Stimulated activated memory B cell treated with anti-CD40 and anti-IgM and Interleukin-4, amounts not matched to agents 10 μg/mL and 1 μg/mL and 100 μg/mL, for 72 hours (primary cell): ENCODE measurements around the gene MDFIC2.
"Not testable (repeated sequence)": the region's sequence is repeated elsewhere in the genome, so short reads cannot be mapped to it uniquely, and the experiment has no call there.

Experiments used
- ATAC-seq: fragments of 150-1000 bp; cut with Tn5 transposase; 2 replicates; pipeline ENCODE4 v1.10.0; 2021
- H3K27ac Mint-ChIP-seq: one replicate; pipeline ENCODE4 v1.8.0; 2022; ENCODE audit warnings: mild to moderate bottlenecking, mixed read lengths
- H3K27me3 Mint-ChIP-seq: one replicate; pipeline ENCODE4 v1.8.0; 2022; ENCODE audit warnings: mixed read lengths
- H3K36me3 Mint-ChIP-seq: one replicate; pipeline ENCODE4 v1.8.0; 2022; ENCODE audit warnings: mixed read lengths
- H3K4me1 Mint-ChIP-seq: one replicate; pipeline ENCODE4 v1.8.0; 2022; ENCODE audit warnings: mixed read lengths
- H3K4me3 Mint-ChIP-seq: one replicate; pipeline ENCODE4 v1.8.0; 2022; ENCODE audit warnings: mild to moderate bottlenecking, moderate library complexity, mixed read lengths
- H3K9me3 Mint-ChIP-seq: one replicate; pipeline ENCODE4 v1.8.0; 2022; ENCODE audit warnings: mixed read lengths

Gene MDFIC2

DNA sequence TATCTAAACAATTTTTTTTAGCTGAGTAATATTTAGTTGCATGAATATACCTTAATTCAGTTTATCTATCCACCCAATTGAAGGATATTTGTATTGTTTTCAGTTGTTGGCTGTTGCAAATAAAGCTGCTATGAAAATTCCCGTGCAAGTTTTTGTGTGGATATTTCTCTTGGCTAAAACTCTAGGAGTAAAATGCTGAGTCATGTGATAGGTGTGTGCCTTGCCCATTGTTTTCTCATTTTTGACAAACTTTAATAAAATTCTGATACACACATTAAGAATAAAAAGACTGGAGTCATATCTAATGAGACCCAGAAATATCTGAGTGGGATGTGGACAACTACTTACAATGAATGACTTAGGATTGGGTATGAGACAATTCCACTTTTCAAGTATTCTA lies 78.6 kb downstream of the MDFIC2 start:
- no peaks in the 10 kb centered on the region for H3K4me1 Mint-ChIP-seq
- H3K4me3 Mint-ChIP-seq: no peak overlapping the region
- no peak overlapping the region for H3K27ac Mint-ChIP-seq
- H3K27me3 Mint-ChIP-seq: no peaks in the 10 kb centered on the region
- H3K9me3 Mint-ChIP-seq: no peaks in the 10 kb centered on the region
- H3K36me3 Mint-ChIP-seq: no peaks in the 10 kb centered on the region
- ATAC-seq: no peak

DNA sequence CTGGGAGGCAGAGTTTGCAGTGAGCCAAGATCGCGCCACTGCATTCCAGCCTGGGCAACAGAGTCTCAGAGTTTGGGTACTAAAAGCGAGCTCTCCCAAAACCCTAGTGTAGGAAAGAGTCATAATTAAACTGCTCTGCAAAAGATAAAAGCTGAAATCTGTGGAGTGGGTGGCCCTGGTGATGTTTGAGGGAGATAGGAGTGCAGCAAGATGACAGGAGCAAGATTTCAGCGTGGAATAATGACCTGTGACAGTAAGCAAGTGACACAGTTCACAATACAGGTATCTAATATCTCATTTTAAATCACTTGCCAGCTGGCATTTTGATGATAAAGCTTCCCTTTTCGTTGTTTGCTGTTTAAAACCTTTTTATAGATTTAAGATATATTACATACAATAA lies 79.3 kb downstream of the MDFIC2 start:
- H3K9me3 Mint-ChIP-seq: no peaks in the 10 kb centered on the region
- H3K27me3 Mint-ChIP-seq: no peaks in the 10 kb centered on the region
- ATAC-seq: no peak
- H3K4me1 Mint-ChIP-seq: no peaks in the 10 kb centered on the region
- H3K4me3 Mint-ChIP-seq: no peak overlapping the region
- H3K27ac Mint-ChIP-seq: no peak overlapping the region
- H3K36me3 Mint-ChIP-seq: no peaks in the 10 kb centered on the region

DNA sequence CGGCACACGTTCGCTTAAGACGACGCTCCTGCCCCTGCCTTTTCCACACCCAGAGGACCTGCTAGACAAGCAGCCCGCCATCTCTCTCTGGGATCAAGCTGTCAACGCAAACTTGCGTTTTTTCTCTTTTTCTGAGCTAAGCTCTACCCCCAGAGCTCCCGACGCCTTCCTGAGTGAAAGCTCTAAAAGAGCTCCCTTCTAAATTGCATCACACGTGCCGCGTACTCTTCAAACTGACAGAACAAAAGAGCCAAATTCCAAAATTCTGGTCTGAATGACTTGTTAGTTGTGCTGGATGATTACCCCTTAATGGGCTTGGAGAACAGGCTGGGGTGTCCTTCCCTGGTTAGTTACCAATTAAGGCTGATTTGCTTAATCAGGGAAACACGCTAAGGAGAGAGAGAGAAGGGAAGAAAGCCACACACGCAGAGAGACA lies 81.2 kb downstream of the MDFIC2 start:
- no peak for ATAC-seq
- Mint-ChIP-seq H3K27ac (no peak overlapping the region), H3K4me1 (no peaks in the 10 kb centered on the region), H3K36me3 (no peaks in the 10 kb centered on the region), H3K9me3 (no peaks in the 10 kb centered on the region), H3K27me3 (no peaks in the 10 kb centered on the region), H3K4me3 (no peak overlapping the region)

DNA sequence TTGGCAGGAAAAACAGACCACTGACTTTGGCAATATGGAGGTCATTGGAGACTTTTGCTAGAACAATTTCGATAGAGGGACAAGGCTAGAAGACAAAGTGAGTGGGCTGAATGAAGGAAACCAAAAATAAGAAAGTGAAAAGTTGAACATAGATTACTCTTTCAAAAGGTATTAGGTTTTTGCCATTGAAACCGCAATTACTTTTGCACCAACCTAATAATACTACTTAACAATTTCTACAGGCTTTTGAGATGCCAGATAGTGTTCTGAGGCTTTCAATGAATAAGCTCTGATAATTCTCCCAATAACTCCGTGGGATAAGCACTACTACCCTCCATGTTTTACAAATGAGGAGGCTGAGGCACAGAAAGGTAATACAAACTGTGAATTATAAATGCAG lies 85.0 kb downstream of the MDFIC2 start:
- H3K4me3 Mint-ChIP-seq: no peak overlapping the region
- no peaks in the 10 kb centered on the region for H3K4me1 Mint-ChIP-seq
- H3K36me3 Mint-ChIP-seq: no peaks in the 10 kb centered on the region
- H3K9me3 Mint-ChIP-seq: no peaks in the 10 kb centered on the region
- no peak for ATAC-seq
- H3K27ac Mint-ChIP-seq: no peak overlapping the region
- H3K27me3 Mint-ChIP-seq: no peaks in the 10 kb centered on the region

DNA sequence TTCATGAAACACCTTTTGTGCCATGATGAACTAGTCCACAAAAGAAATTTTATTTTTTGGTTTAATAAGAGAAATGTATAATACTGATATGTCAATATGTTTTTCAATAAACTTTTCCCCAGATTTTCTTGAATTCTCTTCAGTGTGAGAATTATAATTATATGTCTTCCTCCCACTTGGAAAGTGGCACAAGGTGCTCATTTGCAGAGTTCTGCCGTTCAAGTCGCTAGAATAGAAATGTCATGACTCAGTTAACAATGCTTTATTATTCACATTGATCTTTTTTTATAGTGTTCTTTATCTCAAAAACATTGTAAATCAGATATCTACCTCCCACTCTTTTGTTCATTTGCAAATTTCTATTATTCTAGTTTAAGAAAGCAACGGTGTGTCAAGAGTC lies 87.3 kb downstream of the MDFIC2 start:
- ATAC-seq: no peak
- no peaks in the 10 kb centered on the region for H3K4me1 Mint-ChIP-seq

DNA sequence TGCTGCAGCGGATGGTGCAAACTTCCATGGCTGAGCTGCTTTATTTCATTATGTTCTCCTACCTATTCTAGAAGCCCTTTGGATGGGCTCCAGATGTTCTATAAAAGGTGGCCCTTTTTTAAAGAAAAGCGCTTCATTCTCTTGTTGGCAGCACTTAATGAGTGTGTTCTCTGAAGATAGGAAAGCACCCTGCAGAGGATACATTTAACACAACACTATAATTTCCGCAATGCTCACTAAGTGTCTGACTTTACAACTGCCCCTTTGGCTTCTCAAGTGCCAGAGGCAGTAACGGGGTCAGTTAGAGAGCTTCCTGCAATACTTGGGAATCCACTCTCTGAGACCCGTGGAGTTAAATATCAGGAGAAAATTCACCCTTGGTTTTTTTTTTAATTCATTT lies 88.1 kb downstream of the MDFIC2 start:
- Mint-ChIP-seq H3K36me3 (no peaks in the 10 kb centered on the region), H3K27ac (no peak overlapping the region)
- no peak for ATAC-seq

More for the DNA sequence above, 87.3 kb downstream of the MDFIC2 start:
- Mint-ChIP-seq H3K36me3 (no peaks in the 10 kb centered on the region), H3K9me3 (no peaks in the 10 kb centered on the region), H3K27me3 (no peaks in the 10 kb centered on the region), H3K4me3 (no peak overlapping the region), H3K27ac (no peak overlapping the region)

DNA sequence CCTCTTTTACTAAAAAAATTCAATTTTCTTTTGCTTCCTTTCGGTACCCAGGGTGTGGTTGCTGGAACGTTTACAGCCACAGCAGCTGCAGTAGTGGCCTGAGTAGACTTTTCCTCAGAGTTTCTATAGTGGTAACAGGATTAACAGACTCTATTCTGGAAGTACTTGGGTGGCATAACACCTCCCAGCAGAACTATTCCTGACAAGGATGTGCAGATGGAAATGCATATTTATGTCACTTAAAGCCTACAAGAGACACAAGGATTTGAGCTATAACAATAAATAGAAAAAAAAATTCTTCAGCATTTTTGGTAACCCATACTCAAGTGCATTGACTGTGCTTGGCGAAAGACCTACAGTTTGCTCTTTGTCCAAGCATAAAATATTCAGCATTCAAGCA lies 94.0 kb downstream of the MDFIC2 start:
- H3K36me3 Mint-ChIP-seq: no peaks in the 10 kb centered on the region
- no peaks in the 10 kb centered on the region for H3K27me3 Mint-ChIP-seq
- H3K27ac Mint-ChIP-seq: no peak overlapping the region
- H3K4me3 Mint-ChIP-seq: no peak overlapping the region
- no peak for ATAC-seq
- no peaks in the 10 kb centered on the region for H3K9me3 Mint-ChIP-seq
- H3K4me1 Mint-ChIP-seq: no peaks in the 10 kb centered on the region

More for the DNA sequence above, 88.1 kb downstream of the MDFIC2 start:
- Mint-ChIP-seq H3K4me1 (no peaks in the 10 kb centered on the region), H3K4me3 (no peak overlapping the region), H3K27me3 (no peaks in the 10 kb centered on the region), H3K9me3 (no peaks in the 10 kb centered on the region)

DNA sequence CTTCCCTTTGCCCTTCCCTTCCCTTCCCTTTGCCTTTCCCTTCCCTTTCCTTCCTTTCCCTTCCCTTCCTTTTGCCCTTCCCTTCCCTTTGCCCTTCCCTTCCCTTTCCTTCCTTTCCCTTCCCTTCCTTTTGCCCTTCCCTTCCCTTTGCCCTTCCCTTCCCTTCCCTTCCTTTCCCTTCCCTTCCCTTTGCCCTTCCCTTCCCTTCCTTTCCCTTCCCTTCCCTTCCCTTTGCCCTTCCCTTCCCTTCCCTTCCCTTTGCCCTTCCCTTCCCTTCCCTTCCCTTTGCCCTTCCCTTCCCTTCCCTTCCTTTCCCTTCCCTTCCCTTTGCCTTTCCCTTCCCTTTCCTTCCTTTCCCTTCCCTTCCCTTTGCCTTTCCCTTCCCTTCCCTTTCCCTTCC lies 101.2 kb downstream of the MDFIC2 start:
- peaks cover 16% of the 10 kb centered on the region for H3K27me3 Mint-ChIP-seq
- not testable (repeated sequence) for H3K9me3 Mint-ChIP-seq, H3K4me1 Mint-ChIP-seq, H3K4me3 Mint-ChIP-seq, H3K27ac Mint-ChIP-seq, H3K36me3 Mint-ChIP-seq, ATAC-seq

DNA sequence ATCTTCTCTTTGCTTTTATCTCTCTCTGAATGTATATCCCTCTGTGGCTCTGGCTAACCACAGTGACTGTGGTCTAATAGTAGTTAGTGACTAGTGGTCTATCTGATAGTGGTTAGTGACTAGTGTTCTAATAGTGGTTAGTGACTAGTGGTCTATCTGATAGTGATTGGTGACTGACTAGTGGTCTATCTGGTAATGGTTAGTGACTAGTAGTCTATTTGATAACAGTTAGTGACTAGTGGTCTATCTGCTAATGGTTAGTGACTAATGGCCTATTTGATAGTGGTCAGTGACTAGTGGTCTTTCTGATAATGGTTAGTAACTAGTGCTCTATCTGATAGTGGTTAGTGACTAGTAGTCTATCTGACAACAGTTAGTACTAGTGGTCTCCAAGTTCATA lies 110.5 kb downstream of the MDFIC2 start:
- Mint-ChIP-seq H3K27ac (no peak overlapping the region), H3K27me3 (peaks cover 17% of the 10 kb centered on the region), H3K9me3 (peaks cover 6% of the 10 kb centered on the region), H3K36me3 (no peaks in the 10 kb centered on the region), H3K4me3 (no peak overlapping the region), H3K4me1 (no peaks in the 10 kb centered on the region)
- ATAC-seq: no peak

DNA sequence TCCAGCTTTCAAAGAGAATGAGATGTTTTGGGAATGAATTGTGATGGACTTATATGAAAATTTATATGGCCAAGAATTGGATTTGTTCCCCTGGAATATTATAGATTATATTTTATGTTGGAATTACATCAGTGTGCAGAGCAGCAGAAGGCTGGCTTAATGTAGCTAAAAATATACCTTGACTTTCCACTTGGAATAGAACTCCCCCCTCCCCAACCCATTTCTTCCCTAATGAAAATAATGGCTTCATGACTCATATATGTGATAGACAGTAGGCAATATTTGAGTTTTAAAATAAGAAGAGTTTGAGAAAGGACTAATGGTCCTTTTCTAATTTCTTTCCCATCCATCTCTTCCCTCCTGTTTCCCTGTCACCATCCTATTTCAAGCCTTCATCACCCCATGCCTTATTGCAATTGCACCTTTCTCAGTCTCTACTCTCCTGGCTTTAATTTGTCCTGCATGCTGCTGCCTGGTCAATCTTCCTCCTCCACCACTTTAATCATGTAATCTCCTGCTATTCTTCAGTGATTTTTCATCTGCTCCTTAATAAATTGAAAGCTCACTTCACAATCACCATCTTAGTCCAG lies 122.5 kb downstream of the MDFIC2 start:
- Mint-ChIP-seq H3K27ac (no peak overlapping the region), H3K4me1 (no peaks in the 10 kb centered on the region)
- ATAC-seq: no peak

DNA sequence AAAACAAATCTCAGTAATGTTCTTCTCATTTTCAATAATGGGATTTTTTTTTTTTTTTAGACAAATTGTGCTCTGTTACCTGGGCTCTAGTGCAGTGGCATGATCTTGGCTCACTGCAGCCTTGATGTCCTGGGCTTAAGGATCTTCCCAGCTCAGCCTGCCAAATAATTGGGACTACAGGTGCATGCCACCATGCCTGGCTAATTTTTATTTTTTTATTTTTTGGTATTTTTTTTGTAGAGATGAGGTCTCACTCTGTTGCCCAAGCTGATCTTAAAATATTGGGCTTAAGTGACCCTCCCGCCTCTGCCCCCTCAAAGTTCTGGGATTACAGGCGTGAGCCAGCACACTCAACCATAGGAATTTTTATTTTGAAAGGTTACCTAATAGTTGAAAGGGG lies 126.2 kb downstream of the MDFIC2 start:
- no peak for ATAC-seq
- Mint-ChIP-seq H3K4me3 (no peak overlapping the region), H3K27me3 (peaks cover 8% of the 10 kb centered on the region), H3K36me3 (no peaks in the 10 kb centered on the region), H3K27ac (no peak overlapping the region), H3K4me1 (peaks cover 5% of the 10 kb centered on the region), H3K9me3 (no peaks in the 10 kb centered on the region)

More for the DNA sequence above, 122.5 kb downstream of the MDFIC2 start:
- H3K4me3 Mint-ChIP-seq: no peak overlapping the region
- no peaks in the 10 kb centered on the region for H3K36me3 Mint-ChIP-seq
- no peaks in the 10 kb centered on the region for H3K9me3 Mint-ChIP-seq
- H3K27me3 Mint-ChIP-seq: peaks cover 8% of the 10 kb centered on the region

DNA sequence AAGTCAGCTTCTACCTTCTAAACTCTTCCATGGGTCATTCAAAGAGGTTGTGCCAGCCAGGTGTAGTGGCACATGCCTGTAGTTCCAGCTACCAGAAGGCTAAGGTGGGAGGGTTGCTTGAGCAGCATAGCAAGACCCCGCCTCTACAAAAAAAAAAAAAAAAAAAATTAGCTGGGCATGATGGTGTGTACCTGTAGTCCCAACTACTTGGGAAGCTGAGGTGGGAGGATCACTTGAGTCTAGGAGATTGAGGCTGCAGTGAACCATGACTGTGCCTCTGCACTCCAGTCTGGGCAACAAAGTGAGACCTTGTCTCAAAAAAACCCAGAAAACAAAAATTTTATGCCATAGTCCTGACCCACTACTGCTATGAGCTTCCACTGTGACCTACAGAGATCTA lies 126.8 kb downstream of the MDFIC2 start:
- H3K27me3 Mint-ChIP-seq: peaks cover 8% of the 10 kb centered on the region
- ATAC-seq: no peak
- H3K27ac Mint-ChIP-seq: no peak overlapping the region
- peaks cover 10% of the 10 kb centered on the region for H3K4me1 Mint-ChIP-seq
- H3K36me3 Mint-ChIP-seq: no peaks in the 10 kb centered on the region
- H3K4me3 Mint-ChIP-seq: no peak overlapping the region
- no peaks in the 10 kb centered on the region for H3K9me3 Mint-ChIP-seq

DNA sequence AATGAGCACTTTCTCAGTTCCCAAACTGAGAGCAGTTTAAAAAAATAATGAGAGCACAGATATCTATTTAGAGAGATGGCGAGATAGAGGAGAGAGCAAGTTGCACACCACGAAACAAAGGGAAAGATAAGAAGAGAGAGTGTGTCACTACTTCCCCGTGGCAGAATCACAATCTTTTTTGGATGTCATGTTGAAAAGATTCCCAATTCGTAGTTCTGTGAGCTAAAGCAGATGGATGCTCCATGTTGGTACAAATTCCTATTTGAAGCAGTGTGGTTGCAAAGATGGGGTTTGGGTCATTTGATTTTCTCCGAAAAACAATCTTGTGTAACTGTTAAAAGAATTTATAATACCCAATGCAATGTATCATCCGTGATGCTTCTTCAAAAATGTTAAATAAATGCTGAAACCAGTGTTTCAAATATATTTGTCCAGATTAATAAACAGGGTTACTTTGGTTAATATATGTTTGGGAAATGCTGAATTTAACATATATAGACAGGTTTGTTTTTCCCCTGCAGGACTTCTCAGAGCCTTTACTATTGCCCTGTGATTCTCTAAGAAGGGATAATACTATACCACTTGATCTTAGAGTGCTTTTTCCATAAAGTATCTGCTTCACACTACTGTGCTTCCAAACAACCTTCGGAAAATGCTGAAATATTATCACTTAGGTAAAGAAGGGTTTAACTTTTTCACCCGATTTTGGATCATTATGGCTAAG lies 128.5 kb downstream of the MDFIC2 start:
- no peaks in the 10 kb centered on the region for H3K36me3 Mint-ChIP-seq
- peaks cover 8% of the 10 kb centered on the region for H3K27me3 Mint-ChIP-seq
- no peak overlapping the region for H3K4me3 Mint-ChIP-seq
- ATAC-seq: no peak
- H3K27ac Mint-ChIP-seq: no peak overlapping the region
- H3K9me3 Mint-ChIP-seq: no peaks in the 10 kb centered on the region
- H3K4me1 Mint-ChIP-seq: peaks cover 23% of the 10 kb centered on the region

DNA sequence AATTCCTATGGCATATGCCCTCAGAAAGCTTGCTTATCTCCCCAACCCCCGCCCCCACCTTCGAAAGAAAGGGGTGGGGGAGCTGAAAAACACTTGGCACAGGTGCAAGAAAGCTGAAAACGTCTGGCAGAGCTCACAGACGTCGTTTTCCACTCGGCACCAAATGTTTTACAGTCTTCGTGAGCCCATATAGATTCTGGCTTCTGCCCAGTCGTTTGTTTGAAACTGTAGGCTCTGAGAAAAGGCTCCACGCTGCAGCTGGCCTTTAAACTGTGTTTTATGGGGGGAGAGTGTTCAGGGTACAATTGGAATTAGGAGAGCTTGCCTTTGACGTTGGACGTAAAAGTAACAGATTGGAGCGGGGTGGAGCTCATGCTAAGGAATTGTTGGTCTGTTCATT lies 130.3 kb downstream of the MDFIC2 start:
- no peak overlapping the region for H3K27ac Mint-ChIP-seq
- H3K9me3 Mint-ChIP-seq: no peaks in the 10 kb centered on the region
- ATAC-seq: no peak
- no peaks in the 10 kb centered on the region for H3K36me3 Mint-ChIP-seq
- H3K27me3 Mint-ChIP-seq: no peaks in the 10 kb centered on the region
- H3K4me1 Mint-ChIP-seq: peaks cover 23% of the 10 kb centered on the region
- H3K4me3 Mint-ChIP-seq: no peak overlapping the region

DNA sequence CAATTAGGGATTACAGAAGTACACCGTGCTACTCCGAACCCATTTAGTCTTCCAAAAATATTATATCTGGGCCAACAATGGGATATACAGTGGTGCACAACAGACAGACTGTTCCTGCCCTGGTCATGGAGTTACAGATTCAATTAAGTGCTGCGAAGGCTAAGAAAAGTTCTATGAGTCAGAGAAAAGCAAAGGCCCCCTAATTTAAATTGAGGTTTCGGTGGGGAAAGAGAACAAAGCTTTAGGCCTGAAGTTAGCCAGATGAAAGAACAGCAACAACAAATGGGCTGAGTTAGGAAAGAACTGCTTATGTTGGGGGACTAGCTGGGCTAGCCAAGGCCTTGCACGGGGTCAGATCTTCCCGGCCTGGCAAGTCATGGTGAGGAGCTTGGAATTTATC lies 131.8 kb downstream of the MDFIC2 start:
- Mint-ChIP-seq H3K27ac (peak overlapping the region; percentile 45), H3K27me3 (no peaks in the 10 kb centered on the region), H3K9me3 (no peaks in the 10 kb centered on the region), H3K4me1 (peaks cover 23% of the 10 kb centered on the region), H3K4me3 (no peak overlapping the region), H3K36me3 (no peaks in the 10 kb centered on the region)
- peak; percentile 63 for ATAC-seq

DNA sequence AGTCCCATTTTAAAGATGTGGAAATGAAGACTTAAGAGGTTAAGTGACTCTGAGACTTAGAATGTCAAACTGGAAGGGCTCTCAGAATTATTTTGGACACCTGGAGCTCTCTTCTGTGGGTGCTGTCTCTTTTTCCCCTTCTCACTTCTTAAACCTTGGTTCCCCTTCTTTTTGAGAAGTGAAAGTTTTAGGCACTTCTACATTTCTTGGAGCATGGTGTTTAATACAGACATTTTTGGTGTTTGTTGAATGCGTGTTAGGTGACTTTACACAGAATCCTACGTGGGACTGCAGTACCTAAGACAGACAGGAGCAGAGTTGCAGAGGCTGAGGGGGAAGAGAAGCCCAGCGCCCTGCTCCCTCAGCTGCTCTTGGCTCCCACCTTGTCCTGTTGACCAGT lies 133.3 kb downstream of the MDFIC2 start:
- Mint-ChIP-seq H3K27me3 (no peaks in the 10 kb centered on the region), H3K9me3 (no peaks in the 10 kb centered on the region), H3K27ac (no peak overlapping the region), H3K36me3 (no peaks in the 10 kb centered on the region), H3K4me1 (peaks cover 23% of the 10 kb centered on the region), H3K4me3 (no peak overlapping the region)
- peak; percentile 85 for ATAC-seq
